ENCODE measurements around the gene PLCXD1.

The PLCXD1 gene

DNA sequence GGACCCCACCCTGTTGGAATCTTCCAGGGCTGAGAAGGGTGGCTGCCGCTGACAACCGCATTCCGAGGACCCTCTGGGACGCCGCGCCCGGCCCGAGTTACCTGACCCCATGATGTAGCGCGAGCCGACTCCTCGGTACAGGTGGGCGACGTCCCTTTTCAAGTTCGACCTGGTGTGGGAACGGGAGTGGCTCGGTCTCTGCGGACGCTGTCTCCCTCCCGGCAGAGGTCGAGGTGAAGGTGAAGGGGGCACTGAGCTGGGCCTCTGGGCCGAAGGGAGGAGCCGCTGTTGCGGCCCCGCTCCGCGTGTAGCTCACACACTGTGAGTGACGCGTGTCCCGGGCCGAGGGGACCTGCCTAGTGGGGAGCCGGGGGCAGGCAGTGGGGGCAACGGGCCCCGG lies 32.9 kb downstream of the PLCXD1 start:
- Histone ChIP-seq H3K4me1 (ENCODE audit: control insufficient read depth, insufficient read depth, low read length) (no peaks in the 10 kb centered on the region), H3K27me3 (replicated peaks; ENCODE audit: control insufficient read depth, insufficient read depth, low read length) (no peaks in the 10 kb centered on the region), H3K9ac (ENCODE audit: low read length) (no peak overlapping the region), H3K9me3 (ENCODE audit: control insufficient read depth, low read length) (no peaks in the 10 kb centered on the region), H3K4me3 (ENCODE audit: low read length) (no peak overlapping the region), H3K36me3 (ENCODE audit: control insufficient read depth, insufficient read depth, low read length, severe bottlenecking) (peaks cover 51% of the 10 kb centered on the region)
- no peak for DNase-seq (ENCODE audit: low read depth)

- peaks cover 46% of the 10 kb centered on the region for H3K36me3 ChIP-seq (ENCODE audit: control insufficient read depth, insufficient read depth, low read length, severe bottlenecking)
- H3K9ac ChIP-seq (ENCODE audit: low read length) = no peak overlapping the region
- no peak for DNase-seq (ENCODE audit: low read depth)
- H3K4me1 ChIP-seq (ENCODE audit: control insufficient read depth, insufficient read depth, low read length) = no peaks in the 10 kb centered on the region
- H3K4me3 ChIP-seq (ENCODE audit: low read length) = no peak overlapping the region
- no peaks in the 10 kb centered on the region for H3K27me3 ChIP-seq (replicated peaks; ENCODE audit: control insufficient read depth, insufficient read depth, low read length)
- no peaks in the 10 kb centered on the region for H3K9me3 ChIP-seq (ENCODE audit: control insufficient read depth, low read length)
Measured at GRCh38 chrX:314781-315595, 33.8 kb downstream of the PLCXD1 start.

DNA sequence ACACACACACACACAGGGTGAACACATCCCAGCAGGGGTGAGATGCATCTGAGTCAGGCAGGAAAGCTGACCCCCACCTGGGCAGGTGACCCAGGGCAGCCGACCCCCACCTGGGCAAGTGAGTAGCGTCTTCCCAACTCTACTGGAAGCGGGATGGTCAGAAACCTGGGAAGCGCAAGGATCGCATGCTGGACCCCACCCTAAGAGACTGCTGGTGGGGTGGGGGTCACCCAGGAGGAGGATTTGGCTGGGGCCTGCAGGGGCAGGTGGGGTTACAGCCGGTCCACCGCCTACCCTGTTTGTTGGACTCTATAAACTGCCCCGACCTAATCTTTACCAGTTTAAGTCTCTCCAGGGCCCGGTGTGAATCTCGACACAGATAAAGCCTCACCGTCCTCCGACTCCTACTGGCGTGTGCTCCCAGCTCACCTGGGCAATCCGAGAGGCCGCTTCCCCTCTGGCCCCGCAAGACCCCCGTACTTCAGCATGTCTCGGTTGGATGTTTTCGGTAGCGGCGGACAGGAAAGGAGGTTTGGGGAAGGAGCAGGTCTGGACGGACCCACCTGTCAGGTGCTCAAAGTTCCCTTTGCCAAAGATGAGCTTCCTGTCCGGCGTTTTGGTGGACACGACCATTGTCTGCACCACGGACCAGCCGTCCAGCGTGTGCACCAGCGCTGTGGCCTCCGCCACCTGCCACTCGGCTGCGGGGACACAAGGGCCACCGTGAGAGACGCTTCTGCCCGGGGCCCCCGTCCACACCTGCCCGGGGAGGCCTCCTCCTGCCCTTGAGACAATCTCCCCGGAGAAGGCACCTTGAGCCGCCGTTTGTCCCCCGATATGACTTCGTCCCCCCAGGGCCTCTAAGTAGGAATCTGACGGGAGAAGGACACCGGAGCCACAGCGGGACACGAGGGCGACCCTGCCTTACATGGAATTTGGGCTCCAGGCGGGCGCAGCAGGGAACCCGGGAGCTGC lies 35.5 kb downstream of the PLCXD1 start:
- DNase-seq (ENCODE audit: low read depth) = no peak
- Histone ChIP-seq H3K9ac (ENCODE audit: low read length) (no peak overlapping the region), H3K27me3 (replicated peaks; ENCODE audit: control insufficient read depth, insufficient read depth, low read length) (no peaks in the 10 kb centered on the region), H3K4me3 (ENCODE audit: low read length) (no peak overlapping the region), H3K36me3 (ENCODE audit: control insufficient read depth, insufficient read depth, low read length, severe bottlenecking) (peaks cover 35% of the 10 kb centered on the region), H3K4me1 (ENCODE audit: control insufficient read depth, insufficient read depth, low read length) (peaks cover 6% of the 10 kb centered on the region), H3K9me3 (ENCODE audit: control insufficient read depth, low read length) (no peaks in the 10 kb centered on the region)

GRCh38 chrX:317424-318067 lies 36.4 kb downstream of the PLCXD1 start:
- no peak for DNase-seq (ENCODE audit: low read depth)
- peaks cover 25% of the 10 kb centered on the region for H3K36me3 ChIP-seq (ENCODE audit: control insufficient read depth, insufficient read depth, low read length, severe bottlenecking)
- no peak overlapping the region for H3K9ac ChIP-seq (ENCODE audit: low read length)
- H3K4me3 ChIP-seq (ENCODE audit: low read length) = peak overlapping the region; percentile 84
- no peaks in the 10 kb centered on the region for H3K9me3 ChIP-seq (ENCODE audit: control insufficient read depth, low read length)
- H3K4me1 ChIP-seq (ENCODE audit: control insufficient read depth, insufficient read depth, low read length) = peaks cover 6% of the 10 kb centered on the region
- no peaks in the 10 kb centered on the region for H3K27me3 ChIP-seq (replicated peaks; ENCODE audit: control insufficient read depth, insufficient read depth, low read length)

DNA sequence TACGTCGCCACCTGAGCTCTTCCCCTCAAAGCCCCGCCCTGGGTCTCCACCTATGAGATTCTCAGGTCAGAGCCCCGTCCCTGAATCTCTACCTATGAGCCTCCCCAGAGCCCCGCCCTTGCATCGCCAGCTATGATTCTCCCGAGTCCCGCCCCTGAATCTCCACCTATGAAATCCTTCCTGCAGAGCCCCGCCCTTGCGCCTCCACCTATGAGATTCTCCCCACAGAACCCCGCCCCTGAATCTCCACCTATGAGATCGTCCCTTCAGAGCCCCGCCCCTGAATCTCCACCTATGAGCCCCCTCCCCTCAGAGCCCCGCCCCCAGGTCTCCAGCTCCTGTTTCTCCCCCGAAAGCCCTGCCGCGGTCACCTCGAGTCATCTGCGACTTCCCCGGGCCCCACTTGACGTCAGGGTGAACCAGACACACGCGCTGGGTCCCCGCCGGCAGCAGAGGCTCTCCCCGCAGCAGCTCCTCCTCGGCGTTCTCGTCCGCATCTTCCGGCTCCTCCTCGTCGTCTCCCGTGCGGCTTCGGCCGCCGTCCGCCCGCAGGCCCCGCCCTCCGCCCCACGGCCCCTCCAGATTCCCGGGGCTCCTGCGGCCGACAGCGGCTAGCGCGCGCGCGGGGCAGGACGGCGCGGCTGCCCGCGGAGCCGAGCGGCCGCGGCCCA lies 37.0 kb downstream of the PLCXD1 start:
- DNase-seq (ENCODE audit: low read depth) = peak; percentile 100
- Histone ChIP-seq H3K4me3 (ENCODE audit: low read length) (peak overlapping the region; percentile 84), H3K36me3 (ENCODE audit: control insufficient read depth, insufficient read depth, low read length, severe bottlenecking) (peaks cover 19% of the 10 kb centered on the region), H3K27me3 (replicated peaks; ENCODE audit: control insufficient read depth, insufficient read depth, low read length) (no peaks in the 10 kb centered on the region), H3K9me3 (ENCODE audit: control insufficient read depth, low read length) (no peaks in the 10 kb centered on the region), H3K9ac (ENCODE audit: low read length) (peak overlapping the region; percentile 84), H3K4me1 (ENCODE audit: control insufficient read depth, insufficient read depth, low read length) (peaks cover 6% of the 10 kb centered on the region)

DNA sequence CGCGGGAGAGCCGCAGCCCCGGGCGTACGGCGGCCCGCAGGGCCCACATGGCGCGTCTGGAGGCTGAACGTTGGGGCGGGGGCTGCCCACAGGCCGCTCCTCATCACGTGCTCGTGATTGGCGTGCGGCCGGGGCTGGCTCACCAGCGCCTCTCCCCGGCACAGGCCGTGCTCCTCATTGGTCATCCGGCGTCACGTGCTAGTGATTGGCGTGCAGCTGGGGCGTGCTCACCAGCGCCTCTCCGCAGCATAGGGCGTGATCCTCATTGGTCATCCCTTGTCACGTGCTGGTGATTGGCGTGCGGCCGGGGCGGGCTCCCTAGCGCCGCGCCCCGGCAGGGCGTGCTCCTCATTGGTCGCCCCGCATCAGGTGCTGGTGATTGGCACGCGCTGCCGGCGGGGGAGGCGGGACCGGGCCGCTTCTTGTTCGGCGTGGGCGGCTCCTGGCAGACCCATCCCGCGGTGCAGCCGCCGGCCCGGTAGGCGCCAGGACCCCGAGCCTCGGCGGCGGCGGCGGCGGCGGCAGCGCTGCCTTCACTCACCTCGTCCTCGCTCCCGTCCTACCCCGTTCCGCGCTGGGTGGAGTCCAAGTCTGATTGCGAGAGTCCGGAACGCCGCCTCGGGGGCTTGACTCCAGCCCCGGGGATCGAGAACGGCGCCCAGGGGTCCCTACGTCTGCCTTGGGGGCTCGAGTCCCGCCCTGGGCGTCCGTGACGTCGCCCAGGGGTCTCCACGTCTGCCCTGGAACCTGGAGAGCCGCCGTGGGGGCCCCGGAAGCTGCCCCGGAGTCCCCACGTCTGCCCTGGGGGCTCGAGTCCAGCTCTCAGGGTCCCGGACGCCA lies 37.8 kb downstream of the PLCXD1 start, which contains the start of gene GTPBP6:
Gene GTPBP6, minus strand, starts transcription at position 58 of the 840 bp plus-strand sequence. Its CDS starts 9 bp downstream, at position 49.
- Histone ChIP-seq H3K27me3 (replicated peaks; ENCODE audit: control insufficient read depth, insufficient read depth, low read length) (peaks cover 2% of the 10 kb centered on the region), H3K4me1 (ENCODE audit: control insufficient read depth, insufficient read depth, low read length) (peaks cover 6% of the 10 kb centered on the region), H3K4me3 (ENCODE audit: low read length) (peak within 1 kb of the TSS; percentile 93)

GRCh38 chrX:319579-320125 lies 38.5 kb downstream of the PLCXD1 start:
- DNase-seq (ENCODE audit: low read depth) = peak; percentile 16
- Histone ChIP-seq H3K9me3 (ENCODE audit: control insufficient read depth, low read length) (no peaks in the 10 kb centered on the region), H3K9ac (ENCODE audit: low read length) (peak overlapping the region; percentile 95), H3K4me1 (ENCODE audit: control insufficient read depth, insufficient read depth, low read length) (peaks cover 6% of the 10 kb centered on the region), H3K36me3 (ENCODE audit: control insufficient read depth, insufficient read depth, low read length, severe bottlenecking) (peaks cover 9% of the 10 kb centered on the region), H3K4me3 (ENCODE audit: low read length) (peak overlapping the region; percentile 93), H3K27me3 (replicated peaks; ENCODE audit: control insufficient read depth, insufficient read depth, low read length) (peaks cover 2% of the 10 kb centered on the region)

More for the DNA sequence above, 37.8 kb downstream of the PLCXD1 start, which contains the start of gene GTPBP6:
- Histone ChIP-seq H3K9me3 (ENCODE audit: control insufficient read depth, low read length) (no peaks in the 10 kb centered on the region), H3K9ac (ENCODE audit: low read length) (peak within 1 kb of the TSS; percentile 95), H3K36me3 (ENCODE audit: control insufficient read depth, insufficient read depth, low read length, severe bottlenecking) (peaks cover 11% of the 10 kb centered on the region)
- DNase-seq (ENCODE audit: low read depth) = peak; percentile 100

DNA sequence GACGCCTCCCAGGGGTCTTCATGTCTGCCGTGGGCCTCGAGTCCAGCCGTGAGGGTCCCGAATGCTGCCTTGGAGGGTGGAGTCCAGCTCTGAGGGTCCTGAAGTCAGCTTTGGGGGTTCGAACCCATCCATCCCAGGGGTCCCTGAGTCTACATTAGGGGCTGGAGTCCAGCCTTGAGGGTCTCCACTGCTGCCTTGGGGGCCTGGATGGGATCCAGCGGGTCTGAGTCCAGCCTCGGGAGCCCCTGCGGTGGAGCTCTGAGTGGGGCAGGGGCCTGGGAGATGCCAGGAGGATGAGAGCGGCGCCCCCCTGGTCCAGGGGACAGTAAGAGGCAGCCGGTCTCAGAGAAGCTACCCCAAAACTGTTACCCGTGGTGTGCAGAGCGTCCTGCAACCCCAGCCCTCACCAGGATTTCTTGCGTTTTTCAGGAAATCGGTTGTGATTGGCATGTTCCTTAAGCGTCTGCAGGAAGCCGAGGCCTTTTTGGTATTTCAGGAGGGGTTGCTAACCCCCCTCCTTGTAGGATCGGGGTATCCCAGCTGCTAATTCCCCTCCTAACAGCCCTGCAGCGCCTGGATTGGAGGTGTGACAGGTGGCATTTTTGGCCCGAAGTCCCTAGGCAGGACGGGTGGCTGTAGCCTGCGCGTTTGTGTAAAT lies 39.1 kb downstream of the PLCXD1 start:
- Histone ChIP-seq H3K9me3 (ENCODE audit: control insufficient read depth, low read length) (no peaks in the 10 kb centered on the region), H3K9ac (ENCODE audit: low read length) (peak overlapping the region; percentile 95), H3K36me3 (ENCODE audit: control insufficient read depth, insufficient read depth, low read length, severe bottlenecking) (peaks cover 3% of the 10 kb centered on the region), H3K27me3 (replicated peaks; ENCODE audit: control insufficient read depth, insufficient read depth, low read length) (peaks cover 2% of the 10 kb centered on the region), H3K4me3 (ENCODE audit: low read length) (peak overlapping the region; percentile 93), H3K4me1 (ENCODE audit: control insufficient read depth, insufficient read depth, low read length) (peaks cover 6% of the 10 kb centered on the region)
- DNase-seq (ENCODE audit: low read depth) = peak; percentile 43

DNA sequence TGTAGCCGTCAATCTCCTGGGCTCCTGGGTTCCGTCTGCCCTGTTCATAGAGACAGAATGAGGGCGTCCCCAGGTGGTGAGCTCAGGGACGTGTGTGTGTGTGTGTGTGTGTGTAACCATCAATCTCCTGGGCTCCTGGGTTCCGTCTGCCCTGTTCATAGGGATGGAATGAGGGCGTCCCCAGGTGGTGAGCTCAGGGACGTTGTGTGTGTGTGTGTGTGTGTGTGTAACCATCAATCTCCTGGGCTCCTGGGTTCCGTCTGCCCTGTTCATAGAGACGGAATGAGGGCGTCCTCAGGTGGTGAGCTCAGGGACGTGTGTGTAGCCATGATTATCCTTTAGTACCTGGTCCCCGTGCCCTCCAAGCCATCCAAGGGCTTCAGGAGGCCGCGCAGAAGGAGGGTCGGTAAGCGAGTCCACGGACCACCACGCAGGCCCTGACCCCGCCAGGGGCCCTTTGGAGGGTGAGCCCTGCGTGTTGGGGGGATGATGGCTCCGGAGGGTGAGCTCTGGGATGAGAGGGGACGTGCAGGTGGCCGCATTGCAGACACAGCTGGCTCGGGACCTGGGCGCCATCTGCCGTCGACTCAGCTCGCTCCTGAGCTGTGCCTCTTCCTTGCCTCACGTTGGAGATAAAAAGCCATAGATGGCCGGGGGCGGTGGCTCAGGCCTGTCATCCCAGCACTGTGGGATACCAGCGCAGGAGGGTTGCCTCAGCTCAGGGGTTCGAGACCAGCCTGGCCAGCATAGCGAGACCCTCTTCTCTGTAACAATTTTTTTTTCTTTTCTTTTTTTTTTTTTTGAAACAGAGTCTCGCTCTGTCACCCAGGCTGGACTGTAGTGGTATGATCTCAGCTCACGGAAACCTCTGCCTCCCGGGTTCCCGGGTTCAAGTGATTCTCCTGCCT lies 42.8 kb downstream of the PLCXD1 start:
- Histone ChIP-seq H3K4me1 (ENCODE audit: control insufficient read depth, insufficient read depth, low read length) (peaks cover 6% of the 10 kb centered on the region), H3K9me3 (ENCODE audit: control insufficient read depth, low read length) (no peaks in the 10 kb centered on the region), H3K9ac (ENCODE audit: low read length) (no peak overlapping the region), H3K36me3 (ENCODE audit: control insufficient read depth, insufficient read depth, low read length, severe bottlenecking) (no peaks in the 10 kb centered on the region), H3K4me3 (ENCODE audit: low read length) (no peak overlapping the region), H3K27me3 (replicated peaks; ENCODE audit: control insufficient read depth, insufficient read depth, low read length) (peaks cover 2% of the 10 kb centered on the region)
- peak; percentile 45 for DNase-seq (ENCODE audit: low read depth)
